Ureter (tissue), 1 donor: ENCODE data around the gene BASP1. TPM values are rescaled to one million over a fixed set of nuclear protein-coding genes. Genes with fewer than 3 reads are reported as not detected.
A peak's percentile ranks its signal among the peaks of the same experiment; 100 is the strongest.
"Not testable (repeated sequence)": the region's sequence is repeated elsewhere in the genome, so short reads cannot be mapped to it uniquely, and the experiment has no call there.

Source experiments
- DNase-seq: peaks from one replicate; pipeline ENCODE4 v3.0.0-alpha.2; 2020; ENCODE audit warnings: low spot score
- total RNA-seq: library from RNA; stranded (reverse); gene quantifications from one replicate; pipeline ENCODE4 v1.2.4, GENCODE V29; 2023
- donor health status: DM: yes; HTN: yes; CAD: no.

BASP1 gene
- total RNA-seq, 1 donor from 2014 or later, result 77.8 TPM

- DNase-seq, result not testable (repeated sequence)
These were observed 25.9 kb upstream of the BASP1 start for GRCh38 chr5:17191574-17191973.

DNA sequence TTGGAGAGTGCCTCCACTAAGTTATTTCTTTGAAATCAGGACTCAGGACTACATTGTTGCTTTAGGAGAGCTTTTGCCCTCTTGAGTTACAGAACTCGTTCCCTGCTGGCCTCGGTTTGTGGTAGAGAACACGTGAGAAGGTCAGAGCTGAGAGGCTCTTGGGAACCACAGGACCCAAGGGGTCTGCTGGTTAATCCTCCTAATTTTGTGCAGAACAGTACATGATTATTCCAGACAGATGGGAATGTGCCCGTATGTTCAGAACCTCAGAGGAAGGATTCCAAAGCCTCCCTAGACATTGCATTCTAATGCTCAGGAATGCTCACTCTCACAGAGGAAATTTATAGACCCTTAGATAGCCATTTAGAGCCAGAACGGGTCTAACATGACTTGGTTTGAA, 25.2 kb upstream of the BASP1 start:
- no peak for DNase-seq

- no peak for DNase-seq
These were observed 21.4 kb upstream of the BASP1 start for GRCh38 chr5:17196024-17196423.

DNA sequence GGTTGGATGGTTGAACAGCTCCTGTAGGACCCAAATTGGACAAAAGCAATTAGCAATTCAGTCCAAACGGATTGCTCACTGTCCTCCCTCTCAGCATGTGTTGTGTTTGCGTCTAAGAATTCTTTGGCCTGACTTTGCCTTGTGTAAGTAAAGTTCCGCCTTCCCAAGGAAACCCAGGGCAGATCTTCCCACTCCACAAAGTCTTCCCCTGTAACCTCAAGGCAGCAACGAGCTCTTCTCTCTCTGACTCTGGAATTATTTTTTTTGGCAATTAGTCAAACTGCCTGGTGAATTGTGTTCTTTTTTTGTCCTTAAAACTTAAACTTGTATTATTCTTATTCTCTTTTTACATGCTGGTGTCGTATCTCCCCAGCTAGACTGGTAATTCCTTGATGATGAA, 20.7 kb upstream of the BASP1 start:
- DNase-seq, result no peak

GRCh38 chr5:17203329-17204132, 13.9 kb upstream of the BASP1 start:
- DNase-seq, result no peak

- no peak for DNase-seq
These were observed 13.3 kb upstream of the BASP1 start for GRCh38 chr5:17204133-17204489.

GRCh38 chr5:17206021-17206420, 11.4 kb upstream of the BASP1 start:
- DNase-seq, result no peak

- DNase-seq, result no peak
These were observed 5.2 kb upstream of the BASP1 start for GRCh38 chr5:17212191-17212590.

GRCh38 chr5:17212996-17213395, 4.4 kb upstream of the BASP1 start:
- no peak for DNase-seq

GRCh38 chr5:17213938-17214337, 3.5 kb upstream of the BASP1 start:
- DNase-seq, result no peak

DNA sequence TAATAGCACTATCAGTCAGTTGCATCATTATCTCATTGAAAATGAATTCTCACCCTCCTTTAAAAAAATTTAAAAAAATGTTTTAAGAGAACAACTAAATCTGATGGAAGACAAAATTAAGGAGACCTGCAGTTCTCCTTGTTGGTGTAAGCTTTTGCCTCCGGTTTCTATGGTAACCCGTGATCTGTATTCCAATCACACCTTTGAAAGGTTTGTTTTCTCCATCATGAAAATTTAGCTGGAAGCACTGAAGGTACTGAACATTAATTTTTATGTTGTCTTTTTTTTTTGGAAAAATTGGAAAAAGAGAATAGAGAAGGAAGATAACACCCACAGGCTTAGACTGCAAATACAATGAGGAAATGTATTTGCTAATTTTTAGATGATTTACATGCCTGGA, 2.5 kb upstream of the BASP1 start:
- DNase-seq, result no peak

- DNase-seq, result no peak
These were observed 2.1 kb upstream of the BASP1 start for GRCh38 chr5:17215361-17215760.

GRCh38 chr5:17216176-17216973, 1.1 kb upstream of the BASP1 start:
- DNase-seq, result peak; percentile 84

GRCh38 chr5:17216974-17217492, 398 bp upstream of the BASP1 start:
- DNase-seq, result peak; percentile 69

DNA sequence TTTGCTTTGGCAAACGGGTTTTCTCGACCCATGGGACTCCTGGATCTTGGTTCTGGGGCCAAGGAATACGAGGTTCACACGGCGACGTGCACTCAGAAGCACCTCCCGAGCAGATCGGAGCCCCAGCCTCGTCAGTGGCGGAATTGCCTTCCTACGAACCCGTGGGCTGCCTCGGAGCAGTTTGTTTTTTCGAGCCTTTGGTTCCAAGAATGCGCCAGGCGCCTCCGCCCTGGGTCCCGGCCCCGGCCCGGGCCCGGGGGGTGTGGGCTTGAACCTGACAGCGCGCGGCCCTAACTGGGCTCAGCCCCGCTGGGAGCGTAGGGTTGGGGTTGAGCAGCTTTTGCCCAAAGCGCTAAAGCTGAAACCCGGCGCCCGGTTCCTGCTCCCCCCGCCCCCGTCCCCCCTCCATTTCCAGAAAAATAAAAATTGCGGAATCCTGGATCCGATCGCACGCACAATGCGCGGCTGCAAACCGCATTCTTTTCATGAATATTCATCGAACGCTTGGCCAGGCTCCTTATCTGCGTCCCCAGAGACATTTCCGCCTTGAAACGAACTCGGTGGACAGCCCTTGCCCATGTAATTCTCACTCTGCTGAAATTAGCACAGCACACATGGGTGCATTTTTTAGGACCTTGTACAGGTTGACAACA, 1.0 kb downstream of the BASP1 start:
- DNase-seq, result peak; percentile 52

- no peak for DNase-seq
These were observed 1.6 kb downstream of the BASP1 start for GRCh38 chr5:17219006-17219422.

- no peak for DNase-seq
These were observed 2.0 kb downstream of the BASP1 start for GRCh38 chr5:17219469-17219868.

GRCh38 chr5:17219992-17220391, 2.6 kb downstream of the BASP1 start:
- DNase-seq, result no peak

GRCh38 chr5:17220469-17220868, 3.0 kb downstream of the BASP1 start:
- DNase-seq, result no peak

DNA sequence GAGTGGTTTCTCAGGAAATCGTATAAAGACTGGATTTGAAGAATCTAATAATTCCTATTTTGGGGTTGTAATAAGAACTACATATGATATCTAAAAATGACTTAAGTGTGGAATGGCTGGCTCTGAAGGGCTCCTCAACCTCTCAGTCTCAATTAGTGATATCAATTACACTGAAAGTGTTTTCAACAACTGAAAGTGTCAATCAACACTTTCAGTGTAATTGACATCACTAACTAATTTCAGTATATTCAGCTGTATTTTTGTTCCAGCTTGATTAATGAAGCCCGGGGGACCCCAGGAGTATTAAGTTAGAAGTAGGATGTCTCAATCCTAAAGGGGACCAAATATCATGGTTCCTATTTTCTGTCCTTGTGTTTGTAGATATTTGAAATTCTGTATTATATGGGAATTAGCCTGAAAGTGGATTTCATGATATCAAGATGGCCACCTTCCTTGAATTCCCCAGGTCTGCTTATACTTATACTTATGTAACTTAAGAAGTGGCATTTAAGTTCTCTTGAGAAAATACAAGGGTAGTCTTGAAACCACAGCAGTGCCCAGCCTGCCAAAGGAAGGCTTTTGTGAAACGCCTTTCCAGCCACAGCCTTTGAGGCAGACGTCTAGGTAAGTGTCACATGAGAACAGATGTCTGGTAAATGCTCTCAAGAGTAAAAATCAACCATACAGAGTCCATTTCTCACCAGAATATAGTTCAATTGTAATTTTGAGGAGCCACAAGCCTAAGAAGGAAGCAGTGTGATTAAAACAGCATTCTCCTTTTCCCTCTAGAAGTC, 4.6 kb downstream of the BASP1 start:
- DNase-seq, result no peak

DNA sequence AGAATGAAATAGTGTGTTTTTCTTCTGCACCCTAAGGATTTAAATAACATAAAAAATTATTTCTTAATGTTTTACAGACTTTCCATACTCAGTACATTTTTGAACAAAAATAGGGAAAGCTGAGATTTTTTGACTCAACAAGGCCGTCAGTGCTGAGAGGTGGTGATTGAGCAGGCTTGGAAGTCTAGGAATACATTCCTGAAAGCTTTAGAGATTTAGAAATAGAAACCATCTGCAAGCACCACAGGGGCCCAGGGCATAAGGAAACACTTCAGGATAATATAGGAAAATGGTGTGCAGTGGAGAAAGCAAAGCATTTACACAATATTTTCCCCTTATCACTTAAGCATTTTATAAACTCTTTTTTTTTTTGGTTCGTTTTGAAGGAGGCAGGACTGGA, 5.2 kb downstream of the BASP1 start:
- no peak for DNase-seq
